K562 (cell line): ENCODE results near the gene DSCAM. TPM values are rescaled to one million over a fixed set of nuclear protein-coding genes. Genes with fewer than 3 reads are reported as not detected.

Experiments used
- ATAC-seq: fragments of 200-7000 bp; cut with Tn5 transposase; 3 replicates; pipeline ENCODE4 v1.9.1; 2020; ENCODE audit warnings: moderate library complexity
- BruUV-seq: library from RNA; stranded (reverse); fragments of 400-500 nt; replicated peaks from 2 replicates; lab custom pipeline; 2021; lab: Mats Ljungman, UMichigan
- CTCF ChIA-PET: fragments of 300-600 bp; formaldehyde crosslinking; extraction: SDS; loops from one replicate; lab custom pipeline; 2021; ENCODE audit warnings: low intra/inter-chr PET ratio; lab: Yijun Ruan, JAX
- POLR2A ChIA-PET: fragments of 300-600, 350-650 bp; sonication (Branson Sonifier 250); formaldehyde crosslinking; extraction: SDS; loops from one replicate; lab custom pipeline; 2021; ENCODE audit warnings: antibody characterized with exemption, inconsistent platforms; lab: Yijun Ruan, JAX
- DNase-seq, 4 experiments: peaks; one replicate each; pipeline versions ENCODE4 v3.0.0 to v3.0.0-alpha.2; 2011 to 2018; ENCODE audit warnings: low spot score in 3 of 4, mixed read lengths in 3 of 4; ENCODE audit errors: extremely low read depth in 1 of 4
- FAIRE-seq: peaks from 2 replicates; lab custom pipeline; 2011; peaks lifted over from hg19 to GRCh38; lab: Jason Lieb, UNC
- H2AFZ ChIP-seq: 2 replicates; pipeline ENCODE4 v1.6.0; 2011; ENCODE audit warnings: low read depth, low read length, control low read depth, inconsistent platforms
- H3K27ac ChIP-seq: fragments of 200-600 bp; 3 replicates; pipeline ENCODE4 v1.8.0; 2011; ENCODE audit warnings: low read depth, mild to moderate bottlenecking, control low read depth, inconsistent platforms, low read length, moderate library complexity, mixed read lengths; ENCODE audit errors: extremely low read depth
- H3K27me3 ChIP-seq, 2 experiments: fragments of 300-600 bp in 1 of 2; 2 replicates in 1 of 2; 3 replicates in 1 of 2; pipeline versions ENCODE4 v1.6.0 to v1.8.0; 2011; ENCODE audit warnings: inconsistent platforms in 2 of 2, low read length in 2 of 2, mild to moderate bottlenecking in 1 of 2, mixed read lengths in 1 of 2, moderate library complexity in 1 of 2; ENCODE audit not compliant: control insufficient read depth in 2 of 2, insufficient read depth in 2 of 2
- H3K36me3 ChIP-seq: fragments of 300-600 bp; 3 replicates; pipeline ENCODE4 v1.8.0; 2011; ENCODE audit warnings: mild to moderate bottlenecking, low read length, inconsistent platforms; ENCODE audit not compliant: control insufficient read depth, insufficient read depth
- H3K4me1 ChIP-seq, 2 experiments: fragments of 200-600 bp in 1 of 2; replicated peaks in 1 of 2; 2 replicates in 1 of 2; 3 replicates in 1 of 2; pipeline versions ENCODE4 v1.5.1 to v1.8.0; 2011; ENCODE audit warnings: inconsistent platforms in 2 of 2, low read length in 2 of 2, mild to moderate bottlenecking in 1 of 2, mixed read lengths in 1 of 2, moderate library complexity in 1 of 2; ENCODE audit not compliant: control insufficient read depth in 2 of 2, insufficient read depth in 2 of 2
- H3K4me2 ChIP-seq: 2 replicates; pipeline ENCODE4 v1.6.1; 2011; ENCODE audit warnings: low read length, control low read depth, inconsistent platforms, mixed read lengths; ENCODE audit not compliant: insufficient read depth
- H3K4me3 ChIP-seq: fragments of 200-600 bp; sonication (generic), shearing (Covaris generic); 2 replicates; pipeline ENCODE4 v1.5.1; 2016; ENCODE audit warnings: control low read depth, inconsistent platforms
- H3K79me2 ChIP-seq: fragments of 200-600 bp; 3 replicates; pipeline ENCODE4 v1.8.0; 2011; ENCODE audit warnings: low read length, inconsistent platforms; ENCODE audit not compliant: control insufficient read depth, insufficient read depth
- H3K9ac ChIP-seq, 2 experiments: 2 replicates each; pipeline versions ENCODE4 v1.6.0 to v1.6.1; 2011; ENCODE audit warnings: low read depth in 2 of 2, low read length in 2 of 2, control low read depth in 1 of 2, inconsistent platforms in 1 of 2, mild to moderate bottlenecking in 1 of 2, mixed read lengths in 1 of 2; ENCODE audit not compliant: insufficient read depth in 1 of 2
- H3K9me1 ChIP-seq: one replicate; pipeline ENCODE4 v1.6.0; 2011; ENCODE audit warnings: inconsistent platforms, mild to moderate bottlenecking, low read length, moderate library complexity; ENCODE audit not compliant: control insufficient read depth, insufficient read depth
- H3K9me3 ChIP-seq: replicated peaks from 2 replicates; pipeline ENCODE4 v1.5.1; 2011; ENCODE audit warnings: low read depth, low read length, inconsistent platforms; ENCODE audit not compliant: control insufficient read depth, insufficient read depth
- H4K20me1 ChIP-seq: replicated peaks from 2 replicates; pipeline ENCODE4 v1.6.1; 2011; ENCODE audit warnings: low read length, inconsistent platforms, mixed read lengths; ENCODE audit not compliant: control insufficient read depth, insufficient read depth
- E4F1 ChIP-seq: fragments of 250-450 bp; sonication (Bioruptor Pico); IDR thresholded peaks from 2 replicates; pipeline ENCODE4 v1.5.0; 2021; ENCODE audit warnings: mild to moderate bottlenecking, borderline replicate concordance
- ELF1 ChIP-seq: fragments of 200-800 bp; sonication (Bioruptor generic); IDR thresholded peaks from 2 replicates; pipeline ENCODE4 v1.6.1; 2016; ENCODE audit warnings: missing genetic modification characterization, missing compliant biosample characterization
- HCFC1 ChIP-seq: IDR thresholded peaks from 2 replicates; pipeline ENCODE4 v1.6.1; 2012; ENCODE audit warnings: low read depth, low read length, improper control_type of control experiment
- HMGXB4 ChIP-seq: sonication (generic); formaldehyde crosslinking; IDR thresholded peaks from 2 replicates; pipeline ENCODE4 v1.8.1; 2023; ENCODE audit warnings: mild to moderate bottlenecking, missing genetic modification reagents
- IFI16 ChIP-seq: fragments of 250-450 bp; sonication (Bioruptor Pico); IDR thresholded peaks from 2 replicates; pipeline ENCODE4 v2.1.2; 2022; ENCODE audit warnings: mild to moderate bottlenecking, inconsistent platforms
- PCBP1 ChIP-seq: fragments of 200-400 bp; formaldehyde crosslinking; IDR thresholded peaks from 2 replicates; pipeline ENCODE4 v1.6.1; 2018; ENCODE audit warnings: mild to moderate bottlenecking, low read depth, low read length; ENCODE audit not compliant: poor library complexity, severe bottlenecking
- TAF15 ChIP-seq: fragments of 200-400 bp; formaldehyde crosslinking; IDR thresholded peaks from 2 replicates; pipeline ENCODE4 v1.6.1; 2017; ENCODE audit warnings: mild to moderate bottlenecking, low read depth, low read length, moderate library complexity
- TARDBP ChIP-seq: fragments of 450-650 bp; IDR thresholded peaks from 2 replicates; pipeline ENCODE4 v1.6.1; 2016
- TEAD1 ChIP-seq, 2 experiments: fragments of 450-650 bp in 1 of 2; sonication (generic) in 1 of 2; formaldehyde crosslinking; IDR thresholded peaks; 2 replicates each; pipeline versions ENCODE4 v1.4.0 to v1.8.0; 2020 to 2022; ENCODE audit warnings: mild to moderate bottlenecking in 2 of 2, missing genetic modification reagents in 1 of 2
- XRCC4 ChIP-seq: IDR thresholded peaks from one replicate; pipeline ENCODE4 v1.6.1; 2011; ENCODE audit not compliant: insufficient read depth, insufficient read length; ENCODE audit errors: extremely low read depth
- ZNF175 ChIP-seq: fragments of 200-800 bp; sonication (Bioruptor generic); IDR thresholded peaks from 2 replicates; pipeline ENCODE4 v1.6.1; 2016; ENCODE audit warnings: low read depth, mild to moderate bottlenecking, missing genetic modification characterization, missing compliant biosample characterization
- WGBS: fragments of 100-300 bp; shearing (Covaris generic); methylation state at CpG from one replicate; pipeline ENCODE4 v1.1.6; 2016; ENCODE audit warnings: low coverage, mixed read lengths; ENCODE audit not compliant: insufficient coverage; ENCODE audit errors: missing lambda C conversion rate; 5-methylcytosine and 5-hydroxymethylcytosine counted together
- in situ Hi-C: fragments of 300-500 bp; cut with MboI; formaldehyde crosslinking; loops from 4 replicates; pipeline ENCODE4 v1.15.0; 2018; ENCODE audit warnings: inconsistent platforms, mixed read lengths
- intact Hi-C: fragments of 100-400 bp; cut with micrococcal nuclease; formaldehyde crosslinking; loops from 2 replicates; pipeline ENCODE4 v1.14.2; 2022
- polyA plus RNA-seq, 8 experiments: library from polyadenylated mRNA; depleted of rRNA in 4 of 8; stranded (reverse) in 5 of 8; unstranded in 3 of 8; fragments of >200 nt; fragmentation: Nextera tagmentation in 2 of 8; fragmentation: Illumina TruSeq in 1 of 8; extraction: Ambion mirVana in 2 of 8; extraction: Trizol in 1 of 8; gene quantifications; 2 replicates each; pipeline versions ENCODE4 v1.2.1 to v1.2.3, GENCODE V29; 2011 to 2014; ENCODE audit warnings: inconsistent platforms in 1 of 8, missing spikeins in 1 of 8
- total RNA-seq, 7 experiments: library from RNA; depleted of rRNA in 6 of 7; stranded (reverse); fragments of >200 nt in 6 of 7; fragmentation: Illumina TruSeq in 2 of 7; extraction: Trizol in 2 of 7; gene quantifications; 2 replicates each; pipeline versions ENCODE4 v1.2.1 to v1.2.3, GENCODE V29; 2011 to 2021; ENCODE audit warnings: low replicate concordance in 1 of 7

Gene DSCAM
- total and polyA plus RNA-seq, 9 of the 15 experiments (the other 6 are each of a cell fraction or from before 2014, with no cell fraction given) = not detected

- TF ChIP-seq TEAD1 (CRISPR knock-in tag; IDR thresholded peaks at IDR 0.05) (no peak), TARDBP (no peak)
These were observed 113.9 kb downstream of the DSCAM start (continued) for GRCh38 chr21:40733024-40733397.

GRCh38 chr21:40732253-40733023 lies 114.5 kb downstream of the DSCAM start:
- Histone ChIP-seq H3K36me3 (no peaks in the 10 kb centered on the region), H3K4me1 (no peaks in the 10 kb centered on the region), H2AFZ (no peak overlapping the region), H3K4me2 (no peak overlapping the region), H3K27me3 (no peaks in the 10 kb centered on the region), H3K4me3 (no peak overlapping the region), H3K9ac (no peak overlapping the region), H3K9me1 (no peaks in the 10 kb centered on the region), H3K27ac (no peak overlapping the region), H4K20me1 (no peaks in the 10 kb centered on the region), H3K9me3 (no peaks in the 10 kb centered on the region; the same call in 1 of the 2 replicates), H3K79me2 (no peaks in the 10 kb centered on the region)
- intact Hi-C loops = no loop called here
- TF ChIP-seq ZNF175 (CRISPR knock-in tag) = no peak
- no peak for TF ChIP-seq XRCC4
- no peak for TF ChIP-seq HCFC1
- TF ChIP-seq HMGXB4 (CRISPR knock-in tag) = no peak
- no peak for TF ChIP-seq IFI16 (CRISPR knock-in tag)
- TF ChIP-seq TAF15 = no peak
- no peak for TF ChIP-seq PCBP1
- no peak for TF ChIP-seq ELF1 (tag)
- TF ChIP-seq E4F1 (CRISPR knock-in tag) = no peak
- ATAC-seq (no peak), DNase-seq (no peak), FAIRE-seq (no peak)
- 1% methylated on average over 4 of the region's 4 CpGs for WGBS
- CTCF ChIA-PET = no interaction called here
- no TSS peak for BruUV-seq
- in situ Hi-C loops = no loop called here
- POLR2A ChIA-PET = no interaction called here
